ENCODE results near the gene INPP5K.

Gene INPP5K

DNA sequence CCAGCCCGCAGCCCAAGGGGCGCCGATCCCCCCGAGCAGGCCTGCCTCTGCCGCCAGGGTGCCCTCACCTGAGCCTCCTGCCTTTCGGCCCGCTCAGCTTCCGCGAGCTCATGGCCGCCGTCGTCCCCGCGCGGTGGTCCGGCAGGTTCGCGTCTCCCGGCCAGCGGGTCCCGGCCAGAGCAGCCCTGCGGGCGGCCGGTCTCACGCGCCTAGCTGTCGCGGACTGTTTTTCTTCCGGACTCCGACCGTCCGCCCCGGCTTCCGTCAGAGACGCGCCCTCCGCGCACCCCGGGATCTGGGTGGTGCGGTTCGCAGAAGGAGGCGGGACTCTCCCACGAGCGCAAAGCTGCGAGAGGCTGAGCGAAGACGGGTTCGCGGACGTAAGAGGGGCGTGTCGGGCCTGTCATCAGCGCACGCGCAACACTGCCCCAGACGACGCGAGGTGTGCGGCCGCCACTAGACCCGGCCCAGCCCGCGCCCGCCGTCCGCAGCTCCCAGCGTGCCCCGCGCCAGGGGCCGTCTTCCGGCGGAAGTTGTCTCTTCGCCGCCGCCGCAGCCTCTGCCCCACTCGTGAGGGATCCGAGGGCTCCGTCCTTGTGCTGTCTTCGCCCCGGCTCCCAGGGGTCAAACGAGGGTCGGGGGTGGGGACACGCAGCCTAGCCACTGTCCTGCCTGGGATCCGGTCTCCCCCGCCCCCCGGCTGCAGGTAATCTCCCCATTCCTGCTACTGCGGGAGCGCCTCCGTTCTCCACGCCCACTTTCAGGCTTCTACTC, at the start of gene INPP5K:
Gene INPP5K, minus strand, starts transcription at position 225 of the 774 bp plus-strand sequence. Its CDS starts 113 bp downstream, at position 112.
- peak; percentile 97 for DNase-seq

DNA sequence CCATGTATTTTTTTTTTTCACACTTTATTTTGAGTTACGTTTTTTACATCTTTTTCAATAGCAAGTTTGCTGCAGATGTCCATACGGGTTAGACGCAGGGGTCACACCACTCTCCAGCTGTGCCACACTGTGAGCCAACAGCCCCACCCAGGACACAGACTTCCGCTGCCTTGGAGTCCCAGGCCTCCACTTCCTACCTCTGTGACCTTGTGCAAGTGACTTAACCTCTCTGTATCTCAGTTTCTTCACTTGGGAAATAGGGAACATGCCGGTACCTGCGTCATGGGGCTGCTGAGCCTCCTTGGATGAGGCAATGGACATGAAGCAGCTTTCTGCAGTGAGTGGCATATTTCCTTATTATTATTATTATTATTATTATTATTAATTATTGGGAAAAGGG, 49.5 kb upstream of the INPP5K start:
- no peak for DNase-seq

DNA sequence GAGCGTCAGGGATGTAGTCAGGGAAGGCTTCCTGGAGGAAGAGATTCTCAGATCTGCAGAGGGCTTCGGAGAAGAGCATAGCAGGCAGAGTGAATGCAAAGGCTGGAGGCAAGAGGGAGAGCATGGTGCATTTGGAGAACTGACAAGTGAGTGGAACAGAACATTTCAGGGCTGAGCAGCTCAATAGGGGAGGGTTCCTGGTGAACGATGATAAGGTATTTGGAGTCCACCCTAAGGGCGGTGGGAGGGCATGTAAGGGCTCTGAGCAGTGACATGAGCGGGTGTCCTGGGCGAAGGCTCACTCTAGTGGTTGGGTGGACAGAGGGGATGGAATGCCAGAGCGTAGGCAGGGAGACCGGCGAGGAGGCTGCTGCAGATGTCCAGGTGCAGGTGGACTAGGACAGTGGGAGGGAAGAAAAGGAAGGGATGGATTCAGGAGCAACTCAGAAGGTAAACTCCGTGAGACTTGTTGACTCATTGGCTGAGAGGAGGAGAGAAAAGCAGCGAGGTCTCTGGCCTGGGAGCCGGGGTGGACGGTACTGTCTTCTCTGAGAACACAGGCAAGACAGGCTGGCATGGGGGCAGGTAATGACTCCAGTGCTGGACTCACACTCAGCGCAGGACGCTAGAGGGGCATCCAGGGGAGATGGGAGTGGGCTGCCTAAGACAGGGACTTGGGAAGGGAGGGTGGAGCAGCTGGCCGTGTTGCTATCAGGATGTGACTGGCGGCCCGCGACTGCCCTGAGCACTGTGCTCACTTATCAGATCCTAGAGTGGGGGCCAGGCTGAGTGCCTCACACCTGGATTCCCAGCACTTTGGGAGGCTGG, 47.6 kb upstream of the INPP5K start:
- no peak for DNase-seq

DNA sequence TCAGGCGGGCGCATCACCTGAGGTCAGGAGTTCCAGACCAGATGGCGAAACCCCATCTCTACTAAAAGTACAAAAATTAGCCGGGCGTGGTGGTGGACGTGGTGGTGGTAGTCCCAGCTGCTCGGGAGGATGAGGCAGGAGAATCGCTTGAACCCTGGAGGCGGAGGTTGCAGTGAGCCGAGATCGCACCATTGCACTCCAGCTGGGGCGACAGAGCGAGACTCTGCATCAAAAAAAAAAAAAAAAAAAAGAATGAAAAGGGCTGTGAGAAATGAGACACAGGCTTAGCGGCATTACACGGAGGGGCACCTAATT, 47.0 kb upstream of the INPP5K start:
- DNase-seq = peak; percentile 81

DNA sequence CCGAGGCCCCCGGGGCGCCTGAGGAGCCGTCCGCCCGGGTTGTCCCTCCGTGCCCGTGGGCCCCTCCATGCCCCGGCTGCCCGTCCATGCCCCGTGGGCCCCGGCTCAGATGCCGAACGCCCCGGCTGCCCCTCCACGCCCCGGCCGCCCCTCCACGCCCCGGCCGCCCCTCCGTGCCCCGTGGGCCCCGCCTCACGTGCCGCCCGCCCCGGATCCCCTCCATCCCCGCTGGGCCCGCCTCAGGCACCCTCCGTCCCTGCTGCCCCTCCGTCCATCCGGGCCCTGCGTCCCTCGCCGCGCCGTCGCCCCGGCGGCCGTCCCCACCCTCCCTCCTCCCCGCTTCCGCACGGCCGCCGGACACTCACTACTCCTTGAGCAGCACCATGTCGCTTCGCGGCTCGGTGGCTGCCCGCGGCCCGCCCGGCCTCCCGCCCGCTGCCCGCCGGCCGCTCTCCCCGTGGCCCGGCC, 45.8 kb upstream of the INPP5K start:
- DNase-seq = no peak

DNA sequence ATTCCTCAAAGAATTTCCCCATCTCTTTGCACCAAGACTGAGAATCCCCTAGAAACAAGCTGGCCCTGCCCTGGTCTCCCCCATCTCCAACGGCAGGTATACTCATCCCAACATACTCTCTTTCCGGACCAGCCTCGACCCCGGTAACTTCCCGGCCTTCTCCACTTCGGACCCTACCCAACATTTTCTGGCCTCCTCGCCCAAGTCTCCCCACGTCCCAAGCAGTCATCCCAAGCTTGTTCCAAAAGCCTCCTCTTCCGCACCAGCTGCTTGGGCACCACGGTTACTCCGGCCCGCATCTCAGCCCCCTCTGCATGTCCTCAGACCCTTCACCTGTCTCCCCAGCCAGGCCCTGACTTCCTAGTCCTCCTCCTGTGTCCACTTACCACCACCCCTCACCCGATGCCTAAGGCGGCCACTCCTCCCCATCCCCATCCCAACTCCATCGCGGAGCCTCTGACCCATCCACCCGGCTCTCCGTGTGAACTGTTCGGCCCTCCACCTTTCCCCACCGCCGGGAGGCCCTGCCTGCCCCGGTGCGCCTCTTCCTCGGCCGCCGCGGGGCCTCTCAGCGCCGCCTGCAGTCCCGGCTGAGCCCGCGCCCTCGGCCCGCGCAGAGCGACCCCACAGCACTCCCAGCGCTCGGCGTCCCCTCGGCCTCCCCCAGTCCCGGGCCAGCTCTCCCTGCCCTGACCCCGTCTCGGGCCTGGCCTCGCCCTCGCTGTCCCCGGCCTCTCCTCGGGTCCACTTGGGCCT, 45.2 kb upstream of the INPP5K start:
- no peak for DNase-seq

DNA sequence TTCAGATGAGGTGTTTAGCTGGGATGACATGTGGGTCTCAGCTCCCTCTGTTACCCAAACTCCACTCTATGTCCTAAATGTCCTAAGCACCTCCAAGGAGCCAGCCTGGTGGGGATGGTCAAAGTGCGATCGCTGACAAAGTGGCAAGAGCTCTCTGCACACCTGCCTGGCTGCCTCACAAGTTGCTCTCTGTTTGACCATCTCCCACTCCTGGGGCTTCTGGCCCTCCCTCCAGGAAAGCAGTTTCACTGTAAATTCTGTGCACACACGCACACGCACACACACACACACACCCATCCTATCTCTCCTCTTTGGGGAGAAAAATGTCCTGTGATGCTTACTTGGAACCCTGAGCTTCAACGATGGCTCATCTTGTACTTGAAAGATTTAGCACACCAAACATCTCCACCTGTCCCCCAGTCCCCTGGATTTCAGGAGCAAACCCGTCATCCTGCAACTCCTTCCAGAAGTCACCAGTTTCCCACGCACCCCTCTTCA, 44.5 kb upstream of the INPP5K start:
- no peak for DNase-seq

DNA sequence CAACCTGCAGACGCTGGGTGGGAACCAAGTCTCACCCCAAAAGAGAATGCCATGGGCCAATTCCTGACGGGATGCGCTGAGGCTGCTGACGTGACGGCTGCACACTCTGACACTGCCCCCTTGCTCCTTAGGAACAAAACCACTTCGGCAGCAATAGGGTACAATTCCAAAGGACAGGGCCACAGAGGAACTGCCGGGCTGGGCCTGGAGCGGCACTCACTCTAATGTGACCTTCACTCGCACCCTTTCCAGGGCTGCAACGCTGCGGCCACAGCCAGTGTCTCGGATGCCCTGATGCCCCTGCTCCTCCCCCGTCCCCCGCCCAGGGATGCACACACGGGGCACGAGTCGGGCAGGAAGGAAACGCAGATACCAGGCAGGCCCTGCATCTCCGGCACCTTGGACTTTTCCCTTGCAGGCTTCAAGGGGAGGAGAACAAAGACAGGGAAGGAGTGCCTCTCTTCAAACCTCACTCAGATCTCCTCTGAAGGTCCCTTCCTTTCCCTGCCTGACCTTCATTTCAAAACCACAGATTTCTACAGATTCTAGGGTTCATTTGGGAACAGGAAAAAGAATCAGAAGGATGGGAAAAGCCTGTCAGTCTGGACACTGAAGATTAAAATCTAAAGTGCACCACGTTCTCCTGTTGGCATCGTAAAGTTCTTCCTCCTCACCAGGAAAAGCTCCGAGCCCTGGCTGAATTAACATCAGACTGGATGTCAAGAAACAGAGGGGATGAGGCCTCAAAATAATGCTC, 43.9 kb upstream of the INPP5K start:
- DNase-seq = no peak

DNA sequence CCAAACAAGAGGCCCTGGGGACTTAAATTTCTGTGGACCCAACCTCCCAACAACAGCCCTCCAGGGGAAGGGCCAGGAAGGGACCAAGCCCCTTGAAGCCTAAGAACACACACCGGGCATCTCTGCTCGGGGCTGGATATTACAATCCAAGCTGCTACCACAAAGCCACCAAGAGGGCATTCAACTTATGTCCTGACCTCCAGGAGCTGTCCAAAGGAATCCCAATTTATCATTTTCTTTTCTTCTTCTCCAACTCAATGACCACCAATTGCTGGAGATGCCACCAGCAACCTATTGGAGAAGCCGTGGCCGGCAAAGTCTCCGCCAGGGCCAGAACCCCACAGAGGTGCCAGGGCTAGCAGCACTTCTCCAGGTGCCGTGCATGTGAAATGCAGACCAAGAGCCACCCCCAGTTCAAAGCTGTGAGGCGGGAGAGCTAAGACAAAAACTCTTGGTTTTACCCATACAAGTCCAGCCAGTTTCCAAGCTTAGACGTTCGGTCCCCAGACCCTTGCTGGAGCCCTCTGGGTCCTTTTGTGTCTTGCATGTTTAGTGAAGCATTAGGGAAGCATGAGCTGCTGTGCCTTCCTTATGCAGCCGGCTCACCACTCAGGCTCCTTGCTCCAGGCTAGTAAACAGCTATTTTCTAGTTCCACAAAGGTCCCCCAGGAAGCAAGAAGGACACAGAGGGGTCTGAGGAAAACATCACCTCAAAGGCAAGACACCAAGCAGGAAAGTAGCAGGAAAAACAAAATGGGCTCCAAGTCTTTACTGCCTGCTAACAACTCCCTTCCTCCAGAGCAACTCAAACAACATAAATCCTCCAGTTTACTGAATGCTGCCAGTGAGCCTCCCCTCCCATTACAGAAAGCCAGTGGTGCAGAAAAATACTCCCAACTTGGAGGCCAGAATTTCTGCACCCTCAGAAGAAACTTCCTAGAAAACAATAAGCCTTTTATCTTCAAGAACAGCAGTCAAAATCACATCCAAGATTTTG, 42.9 kb upstream of the INPP5K start:
- DNase-seq = no peak

DNA sequence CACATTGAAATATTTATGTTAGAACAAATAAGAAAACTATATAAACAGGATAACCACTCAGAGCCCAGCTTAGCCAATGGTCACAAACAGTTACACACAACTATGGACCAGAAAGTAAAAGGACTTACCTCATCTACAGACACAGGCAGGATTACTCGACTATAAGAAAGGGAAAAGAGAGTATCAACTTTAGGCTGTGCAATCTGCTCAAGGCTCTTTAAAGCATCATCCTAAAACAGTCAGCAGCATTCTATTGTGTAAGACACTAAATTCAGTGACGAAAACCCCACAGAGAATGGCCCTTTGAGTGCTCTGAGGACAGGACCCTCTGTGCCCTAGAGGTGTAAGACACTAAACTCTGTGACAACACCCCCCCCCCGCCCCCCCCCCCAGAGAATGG, 42.0 kb upstream of the INPP5K start:
- DNase-seq = no peak

DNA sequence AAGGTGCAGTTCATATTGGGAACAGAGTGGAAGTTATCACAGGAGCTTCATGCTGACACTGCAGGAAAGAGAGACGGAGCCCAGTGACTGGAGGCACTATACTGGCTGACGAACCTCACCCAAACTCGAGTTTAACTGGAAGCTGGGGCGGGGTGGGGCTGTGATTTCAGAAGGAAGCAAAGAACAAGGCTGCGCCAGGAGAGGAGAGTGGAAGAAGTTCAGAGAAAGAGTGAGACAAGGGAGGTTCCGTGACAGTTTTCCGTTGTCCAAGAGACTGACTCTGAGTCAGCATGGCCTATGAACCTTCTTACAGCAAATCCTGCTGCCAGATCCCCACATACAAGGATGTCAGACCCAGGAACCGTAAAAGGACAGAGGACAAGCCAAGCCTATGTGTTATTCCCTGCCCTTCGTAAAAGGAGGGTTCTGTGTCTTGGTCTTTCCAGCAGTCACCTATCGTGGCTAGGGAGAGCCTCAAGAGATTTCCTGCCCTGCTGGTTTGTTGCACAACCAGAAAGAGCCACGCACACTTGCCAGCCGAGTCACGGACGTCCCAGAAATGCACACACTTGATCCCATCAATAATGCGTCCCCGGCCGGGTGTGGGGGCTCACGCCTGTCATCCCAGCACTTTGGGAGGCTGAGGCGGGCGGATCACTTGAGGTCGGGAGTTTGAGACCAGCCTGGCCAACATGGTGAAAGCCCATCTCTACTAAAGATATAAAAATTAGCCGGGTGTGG, 41.1 kb upstream of the INPP5K start:
- DNase-seq = no peak

DNA sequence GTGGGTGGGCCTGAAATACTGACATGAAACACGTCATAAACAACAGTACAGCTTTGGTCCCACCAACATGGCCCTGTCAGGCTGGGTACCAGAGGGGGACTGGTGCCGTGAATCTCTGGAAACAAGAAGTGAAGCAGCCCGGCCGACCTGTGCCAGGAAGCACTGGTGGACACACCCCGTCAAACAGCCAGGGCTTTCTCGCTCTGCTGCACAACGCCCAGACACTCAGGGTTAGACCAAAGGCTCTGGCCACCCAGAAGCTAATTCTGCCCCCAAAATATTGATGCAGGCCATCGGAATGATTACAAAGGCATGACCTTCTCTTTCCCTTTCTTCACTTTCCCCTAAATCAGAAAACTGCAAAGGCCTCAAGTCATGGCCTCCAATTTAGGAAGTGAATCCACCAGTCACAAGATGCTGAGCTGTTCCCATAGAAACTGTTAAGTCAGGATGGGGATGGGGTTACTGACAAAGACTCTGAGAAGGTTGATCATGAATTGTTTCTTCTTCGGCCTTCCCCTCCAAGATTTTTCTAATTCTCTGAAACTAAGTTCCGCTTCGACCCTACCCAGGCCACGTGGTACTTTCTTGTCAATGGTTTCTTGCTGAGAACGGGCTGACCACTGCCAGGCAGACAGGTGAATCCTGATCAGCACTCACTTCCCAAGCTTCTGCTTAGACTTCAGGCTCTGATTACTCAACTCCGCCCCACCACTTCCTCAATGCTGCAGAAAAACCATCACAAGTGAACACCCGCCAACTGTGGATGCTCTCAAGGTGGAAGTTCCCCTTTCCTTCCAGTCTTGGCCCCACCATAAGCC, 39.4 kb upstream of the INPP5K start:
- DNase-seq = no peak

DNA sequence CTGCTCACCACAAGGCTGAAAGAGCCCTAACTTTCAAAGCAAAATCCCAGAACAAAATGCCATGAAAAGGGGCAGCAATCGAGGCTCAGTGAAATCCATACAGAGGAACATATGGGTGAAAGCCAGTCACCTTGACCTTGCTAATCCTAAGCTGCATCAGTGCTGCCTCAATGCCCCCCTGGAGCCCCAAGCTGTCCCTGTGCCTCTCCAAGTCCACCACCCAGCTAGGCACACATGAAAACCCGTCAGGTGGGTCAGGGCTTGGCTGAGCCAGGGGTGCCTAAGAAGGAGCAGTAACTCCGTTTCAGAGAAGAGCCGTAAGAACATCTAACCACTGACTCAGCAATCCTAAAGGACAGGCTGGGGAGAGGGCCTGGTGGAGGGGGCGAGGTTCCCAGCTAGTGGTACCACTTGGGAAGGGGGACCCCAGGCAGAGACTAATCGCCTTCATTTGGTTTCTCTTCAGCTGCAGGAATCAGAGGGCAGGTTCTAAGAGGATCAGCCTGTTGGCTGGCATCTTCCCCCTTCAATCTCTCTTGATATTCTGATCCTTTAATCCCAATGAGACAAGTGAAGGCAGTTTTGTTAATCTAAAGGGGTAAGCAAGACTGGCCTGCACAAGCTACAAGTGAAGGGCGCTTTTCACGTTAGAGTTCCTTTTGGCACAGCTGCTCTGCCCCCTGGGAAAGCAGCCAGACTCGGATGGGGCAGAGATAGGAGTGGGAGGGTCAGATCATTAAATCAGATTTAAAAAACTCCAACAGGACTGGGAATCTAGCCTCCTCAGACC, 38.5 kb upstream of the INPP5K start:
- DNase-seq = no peak

DNA sequence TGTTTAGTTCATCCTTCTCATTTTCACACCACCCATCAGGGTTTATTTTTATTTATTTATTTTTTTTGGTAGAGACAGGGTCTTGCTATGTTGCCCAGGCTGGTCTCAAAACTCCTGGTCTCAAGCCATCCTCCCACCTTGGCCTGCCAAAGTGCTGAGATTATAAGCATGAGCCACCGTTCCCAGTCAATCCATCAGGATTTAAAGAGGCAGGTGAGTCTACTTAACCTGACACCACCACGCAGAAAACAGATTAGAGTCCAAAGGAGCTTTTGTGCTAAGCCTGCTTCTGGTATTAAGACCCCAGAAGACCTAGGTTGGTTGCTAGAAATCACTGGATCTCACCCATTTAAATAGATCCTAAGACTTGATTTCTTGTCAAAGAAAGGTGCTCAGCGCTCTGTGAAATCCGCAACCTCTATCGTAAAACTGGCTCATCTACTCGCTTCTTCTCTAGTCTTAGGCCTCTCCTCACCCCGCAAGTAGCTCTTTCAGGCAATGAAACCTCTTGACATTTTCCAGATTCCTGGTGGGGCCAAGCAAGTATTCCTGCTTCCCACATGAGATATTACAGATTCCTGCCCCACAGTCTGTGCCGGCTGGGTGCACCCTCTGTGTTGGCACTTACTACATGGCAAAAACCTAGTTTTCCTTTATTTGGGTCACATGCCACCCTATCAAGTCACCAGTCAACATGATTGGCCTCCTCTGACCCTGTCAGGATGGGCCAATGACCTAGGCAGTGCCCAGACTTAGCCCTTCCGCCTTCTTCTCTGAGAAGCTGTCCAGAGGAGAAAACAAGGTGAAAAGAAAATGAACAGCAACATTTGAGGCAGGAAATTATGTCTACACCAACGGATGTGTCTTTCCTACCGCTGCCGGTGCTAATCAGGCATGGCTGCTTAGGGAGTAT, 37.2 kb upstream of the INPP5K start:
- DNase-seq = no peak

DNA sequence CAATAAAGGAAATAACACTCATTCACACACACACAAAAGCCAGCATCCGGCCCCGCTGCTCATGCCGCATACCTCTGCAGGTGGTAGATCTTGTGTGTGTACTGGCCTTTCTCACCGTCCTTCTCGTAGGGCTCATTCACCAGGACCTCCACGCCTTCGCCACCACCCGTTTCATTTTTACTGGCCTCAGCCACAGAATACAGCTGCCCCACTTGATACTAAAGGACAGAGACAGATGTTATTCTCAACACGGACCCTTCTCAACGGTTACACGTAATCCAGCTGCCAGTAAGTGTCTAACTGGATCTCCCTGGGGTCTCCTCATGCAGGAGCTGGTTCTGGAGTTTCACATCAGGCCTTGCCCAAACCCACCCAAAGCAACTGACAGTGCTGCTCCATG, 36.5 kb upstream of the INPP5K start:
- no peak for DNase-seq

DNA sequence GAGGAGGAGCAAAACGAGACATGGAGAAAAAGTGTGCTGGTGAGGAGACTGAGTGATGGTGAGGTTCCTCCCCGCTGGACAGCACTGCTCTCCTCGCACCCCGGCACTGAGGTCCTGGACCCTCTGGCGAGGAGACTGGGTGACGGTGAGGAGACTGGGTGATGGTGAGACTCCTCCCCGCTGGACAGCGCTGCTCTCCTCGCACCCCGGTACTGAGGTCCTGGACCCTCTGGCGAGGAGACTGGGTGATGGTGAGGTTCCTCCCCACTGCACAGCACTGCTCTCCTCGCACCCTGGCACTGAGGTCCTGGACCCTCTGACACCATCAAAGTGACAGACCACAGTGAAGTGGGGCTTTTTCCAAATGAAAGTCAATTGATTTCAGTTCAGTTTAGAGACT, 35.3 kb upstream of the INPP5K start:
- DNase-seq = no peak

DNA sequence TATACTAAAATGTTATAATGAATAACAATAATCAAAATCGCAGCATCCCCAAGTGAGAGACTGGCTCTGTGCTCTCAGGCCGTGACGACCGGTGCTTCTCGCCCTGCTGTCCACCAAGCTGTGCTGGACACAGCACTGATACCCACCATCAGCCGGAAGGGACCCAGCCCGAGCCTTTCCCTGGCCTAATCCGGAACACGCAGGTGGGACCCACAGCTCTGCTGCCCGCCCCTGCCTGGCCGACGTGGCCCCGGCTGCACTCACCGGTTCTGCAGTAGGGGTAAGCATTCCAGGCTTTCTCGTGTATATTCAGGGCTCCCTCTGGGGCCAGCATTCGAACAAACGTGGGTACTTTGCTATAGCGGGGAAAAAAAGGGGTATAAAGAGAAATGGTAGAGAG, 31.6 kb upstream of the INPP5K start:
- no peak for DNase-seq
